HG02840 (cell line): ENCODE data around the gene MED23.
"Not testable (repeated sequence)": the region's sequence is repeated elsewhere in the genome, so short reads cannot be mapped to it uniquely, and the experiment has no call there.

Source experiments
- ATAC-seq: cut with Tn5 transposase; IDR thresholded peaks from one replicate; pipeline ENCODE4 v1.9.1; 2021; ENCODE audit warnings: mild to moderate bottlenecking, moderate library complexity, moderate number of reproducible peaks; ENCODE audit not compliant: unreplicated experiment, low FRiP score

The MED23 gene

GRCh38 chr6:131574686-131575085 lies 53.4 kb downstream of the MED23 start:
- ATAC-seq: no peak

- no peak for ATAC-seq
These were observed 53.9 kb downstream of the MED23 start for GRCh38 chr6:131574133-131574532.

GRCh38 chr6:131572686-131573415 lies 55.2 kb downstream of the MED23 start, which contains the start of gene ARG1:
TSS of gene ARG1 (plus strand) at chr6:131573226. CDS start at chr6:131573283, 57 bp downstream.
- ATAC-seq: no peak

- ATAC-seq: no peak
These were observed 59.3 kb downstream of the MED23 start for GRCh38 chr6:131568726-131569125.

GRCh38 chr6:131565056-131565455 lies 63.0 kb downstream of the MED23 start:
- no peak for ATAC-seq

- ATAC-seq: no peak
These were observed 65.9 kb downstream of the MED23 start for GRCh38 chr6:131561925-131562707.

GRCh38 chr6:131558922-131559321 lies 69.1 kb downstream of the MED23 start:
- no peak for ATAC-seq

- no peak for ATAC-seq
These were observed 72.0 kb downstream of the MED23 start for GRCh38 chr6:131555992-131556391.

- no peak for ATAC-seq
These were observed 75.5 kb downstream of the MED23 start for GRCh38 chr6:131552572-131552971.

GRCh38 chr6:131551902-131552301 lies 76.1 kb downstream of the MED23 start:
- ATAC-seq: no peak

GRCh38 chr6:131549811-131550210 lies 78.2 kb downstream of the MED23 start:
- ATAC-seq: no peak

- ATAC-seq: no peak
These were observed 79.6 kb downstream of the MED23 start for GRCh38 chr6:131548441-131548840.

- ATAC-seq: no peak
These were observed 80.6 kb downstream of the MED23 start for GRCh38 chr6:131547488-131547887.

GRCh38 chr6:131545317-131545716 lies 82.7 kb downstream of the MED23 start:
- no peak for ATAC-seq

GRCh38 chr6:131538615-131539014 lies 89.4 kb downstream of the MED23 start:
- not testable (repeated sequence) for ATAC-seq

- peak; percentile 92 for ATAC-seq
These were observed 95.4 kb downstream of the MED23 start for GRCh38 chr6:131532580-131533039.

GRCh38 chr6:131531681-131532080 lies 96.4 kb downstream of the MED23 start:
- ATAC-seq: not testable (repeated sequence)

- not testable (repeated sequence) for ATAC-seq
These were observed 97.1 kb downstream of the MED23 start for GRCh38 chr6:131530936-131531335.

- ATAC-seq: no peak
These were observed 103.2 kb downstream of the MED23 start for GRCh38 chr6:131524695-131525336.

GRCh38 chr6:131523988-131524673 lies 103.9 kb downstream of the MED23 start:
- no peak for ATAC-seq
